ENCODE data around the gene ACSM6.

- TF ChIP-seq CTCF (IDR thresholded peaks at IDR 0.05 in 4 of 5, conservative IDR thresholded peaks at IDR 0.05 in 1 of 5), result no peak
- TF ChIP-seq POLR2A (IDR thresholded peaks at IDR 0.05), result no peak
Measured at GRCh38 chr10:95214793-95215192, 20.8 kb downstream of the ACSM6 start.
